ENCODE data around the gene CTSO.

Gene CTSO

GRCh38 chr4:155903453-155903852 lies 50.2 kb downstream of the CTSO start, which contains the start of gene TDO2:
TSS of gene TDO2 (plus strand) at chr4:155903696. CDS start at chr4:155903759, 63 bp downstream.
- Histone ChIP-seq H3K4me2 (ENCODE audit: low read length) (no peak within 1 kb of the TSS), H3K27ac (ENCODE audit: low read depth, low read length) (no peak within 1 kb of the TSS)
- TF ChIP-seq CTCF (IDR thresholded peaks at IDR 0.05; ENCODE audit: low read depth, low read length, poor library complexity, severe bottlenecking) (no peak), EZH2phosphoT487 (IDR thresholded peaks at IDR 0.05; ENCODE audit: borderline replicate concordance, low read length) (no peak)

GRCh38 chr4:155901013-155901412 lies 52.7 kb downstream of the CTSO start:
- H3K4me3 ChIP-seq (ENCODE audit: low read length), result no peak overlapping the region
- TF ChIP-seq CTCF (IDR thresholded peaks at IDR 0.05; ENCODE audit: low read depth, low read length, poor library complexity, severe bottlenecking) (no peak), EZH2phosphoT487 (IDR thresholded peaks at IDR 0.05; ENCODE audit: borderline replicate concordance, low read length) (no peak)
- H4K20me1 ChIP-seq (ENCODE audit: control insufficient read depth, insufficient read depth, low read depth, low read length), result no peaks in the 10 kb centered on the region
- no peaks in the 10 kb centered on the region for H3K4me1 ChIP-seq (ENCODE audit: control insufficient read depth, low read length)
- H3K36me3 ChIP-seq (ENCODE audit: control insufficient read depth, low read length), result no peaks in the 10 kb centered on the region
- H3K9me2 ChIP-seq (replicated peaks; ENCODE audit: control insufficient read depth, low read length), result no peaks in the 10 kb centered on the region
- H3K27ac ChIP-seq (ENCODE audit: low read depth, low read length), result no peak overlapping the region
- no peaks in the 10 kb centered on the region for H3K27me3 ChIP-seq (ENCODE audit: control insufficient read depth, low read length)
- H3K4me2 ChIP-seq (ENCODE audit: low read length), result no peak overlapping the region
- H3K9me3 ChIP-seq (ENCODE audit: control insufficient read depth, insufficient read depth, low read length), result no peaks in the 10 kb centered on the region
- H3F3A ChIP-seq (ENCODE audit: control insufficient read depth, insufficient read depth), result no peaks in the 10 kb centered on the region
- H3K79me2 ChIP-seq (ENCODE audit: control insufficient read depth, low read length), result no peaks in the 10 kb centered on the region

More at GRCh38 chr4:155903453-155903852, 50.2 kb downstream of the CTSO start, which contains the start of gene TDO2:
- no peaks in the 10 kb centered on the region for H3K79me2 ChIP-seq (ENCODE audit: control insufficient read depth, low read length)
- H3K9me3 ChIP-seq (ENCODE audit: control insufficient read depth, insufficient read depth, low read length), result no peaks in the 10 kb centered on the region
- H3K9me2 ChIP-seq (replicated peaks; ENCODE audit: control insufficient read depth, low read length), result no peaks in the 10 kb centered on the region
- no peak within 1 kb of the TSS for H3K4me3 ChIP-seq (ENCODE audit: low read length)
- no peaks in the 10 kb centered on the region for H3K36me3 ChIP-seq (ENCODE audit: control insufficient read depth, low read length)
- H3F3A ChIP-seq (ENCODE audit: control insufficient read depth, insufficient read depth), result no peaks in the 10 kb centered on the region
- H3K4me1 ChIP-seq (ENCODE audit: control insufficient read depth, low read length), result no peaks in the 10 kb centered on the region
- no peaks in the 10 kb centered on the region for H4K20me1 ChIP-seq (ENCODE audit: control insufficient read depth, insufficient read depth, low read depth, low read length)
- H3K27me3 ChIP-seq (ENCODE audit: control insufficient read depth, low read length), result no peaks in the 10 kb centered on the region

DNA sequence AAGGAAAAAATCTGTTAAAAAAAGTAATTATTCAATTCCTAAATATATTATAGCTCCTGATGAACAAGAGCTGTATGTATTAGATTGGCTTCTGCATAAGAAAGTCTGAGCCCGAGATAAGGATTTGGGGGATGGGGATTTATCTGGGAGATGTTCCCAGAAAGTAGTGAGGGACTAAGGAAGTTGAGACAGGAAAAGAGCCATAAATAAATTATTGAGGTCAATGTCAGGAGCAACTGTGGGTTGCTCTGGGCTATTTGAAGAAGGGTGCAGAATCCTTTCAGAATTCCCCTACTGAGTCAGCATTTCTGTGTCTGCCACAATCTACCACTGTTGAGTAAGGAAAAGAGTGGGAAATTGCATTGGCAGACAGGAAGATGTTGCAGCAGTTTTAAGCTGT lies 53.3 kb downstream of the CTSO start:
- Histone ChIP-seq H3F3A (ENCODE audit: control insufficient read depth, insufficient read depth) (no peaks in the 10 kb centered on the region), H3K9me2 (replicated peaks; ENCODE audit: control insufficient read depth, low read length) (no peaks in the 10 kb centered on the region), H3K27ac (ENCODE audit: low read depth, low read length) (no peak overlapping the region), H3K79me2 (ENCODE audit: control insufficient read depth, low read length) (no peaks in the 10 kb centered on the region), H3K9me3 (ENCODE audit: control insufficient read depth, insufficient read depth, low read length) (no peaks in the 10 kb centered on the region), H3K27me3 (ENCODE audit: control insufficient read depth, low read length) (no peaks in the 10 kb centered on the region), H3K4me1 (ENCODE audit: control insufficient read depth, low read length) (no peaks in the 10 kb centered on the region), H3K4me2 (ENCODE audit: low read length) (no peak overlapping the region), H3K4me3 (ENCODE audit: low read length) (no peak overlapping the region), H4K20me1 (ENCODE audit: control insufficient read depth, insufficient read depth, low read depth, low read length) (no peaks in the 10 kb centered on the region), H3K36me3 (ENCODE audit: control insufficient read depth, low read length) (no peaks in the 10 kb centered on the region)
- TF ChIP-seq EZH2phosphoT487 (IDR thresholded peaks at IDR 0.05; ENCODE audit: borderline replicate concordance, low read length) (no peak), CTCF (IDR thresholded peaks at IDR 0.05; ENCODE audit: low read depth, low read length, poor library complexity, severe bottlenecking) (no peak)

Measured in DOHH2 (cell line).